WI38 (cell line): Measurements from ENCODE around the gene EMC1.

Source experiments
- H3K4me3 ChIP-seq: 2 replicates; pipeline ENCODE4 v1.5.1; 2011; ENCODE audit warnings: low read depth, mild to moderate bottlenecking, control low read depth, low read length
- TF ChIP-seq, protein P1 (sequence below): IDR thresholded peaks from 2 replicates; pipeline ENCODE4 v1.5.1; 2012; ENCODE audit warnings: low read depth, mild to moderate bottlenecking, control low read depth, low read length

The EMC1 gene

GRCh38 chr1:19199329-19199968, 51.9 kb downstream of the EMC1 start:
- TF ChIP-seq, protein P1, sequence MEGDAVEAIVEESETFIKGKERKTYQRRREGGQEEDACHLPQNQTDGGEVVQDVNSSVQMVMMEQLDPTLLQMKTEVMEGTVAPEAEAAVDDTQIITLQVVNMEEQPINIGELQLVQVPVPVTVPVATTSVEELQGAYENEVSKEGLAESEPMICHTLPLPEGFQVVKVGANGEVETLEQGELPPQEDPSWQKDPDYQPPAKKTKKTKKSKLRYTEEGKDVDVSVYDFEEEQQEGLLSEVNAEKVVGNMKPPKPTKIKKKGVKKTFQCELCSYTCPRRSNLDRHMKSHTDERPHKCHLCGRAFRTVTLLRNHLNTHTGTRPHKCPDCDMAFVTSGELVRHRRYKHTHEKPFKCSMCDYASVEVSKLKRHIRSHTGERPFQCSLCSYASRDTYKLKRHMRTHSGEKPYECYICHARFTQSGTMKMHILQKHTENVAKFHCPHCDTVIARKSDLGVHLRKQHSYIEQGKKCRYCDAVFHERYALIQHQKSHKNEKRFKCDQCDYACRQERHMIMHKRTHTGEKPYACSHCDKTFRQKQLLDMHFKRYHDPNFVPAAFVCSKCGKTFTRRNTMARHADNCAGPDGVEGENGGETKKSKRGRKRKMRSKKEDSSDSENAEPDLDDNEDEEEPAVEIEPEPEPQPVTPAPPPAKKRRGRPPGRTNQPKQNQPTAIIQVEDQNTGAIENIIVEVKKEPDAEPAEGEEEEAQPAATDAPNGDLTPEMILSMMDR, result no peak
- H3K4me3 ChIP-seq, result no peak overlapping the region

DNA sequence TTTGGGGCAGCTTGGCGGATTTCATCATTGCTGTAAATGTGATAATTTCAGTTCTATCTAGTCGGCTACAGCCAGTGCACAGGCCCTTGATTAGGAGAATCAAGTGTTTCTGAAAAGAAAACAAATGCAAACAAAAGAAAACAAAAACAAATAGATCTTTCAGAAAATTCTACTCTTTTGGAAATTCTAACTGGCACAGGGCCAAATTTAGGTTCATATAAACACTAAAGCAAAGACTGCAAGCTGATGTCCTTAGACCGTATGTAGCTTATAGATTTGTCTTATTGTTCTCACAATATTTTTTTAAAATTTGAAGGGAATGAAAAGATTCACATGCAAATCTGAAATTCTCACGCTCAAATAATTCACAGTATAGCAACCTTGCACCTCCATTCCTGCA, 52.5 kb downstream of the EMC1 start:
- TF ChIP-seq, protein P1, result no peak
- no peak overlapping the region for H3K4me3 ChIP-seq

- TF ChIP-seq, protein P1, result no peak
- no peak overlapping the region for H3K4me3 ChIP-seq
Measured at GRCh38 chr1:19197845-19198244, 53.5 kb downstream of the EMC1 start.

- no peak overlapping the region for H3K4me3 ChIP-seq
- TF ChIP-seq, protein P1, result no peak
Measured at GRCh38 chr1:19196331-19196730, 55.0 kb downstream of the EMC1 start.

- TF ChIP-seq, protein P1, result no peak
- H3K4me3 ChIP-seq, result no peak overlapping the region
Measured at GRCh38 chr1:19193004-19193403, 58.3 kb downstream of the EMC1 start.

GRCh38 chr1:19191811-19192210, 59.5 kb downstream of the EMC1 start:
- H3K4me3 ChIP-seq, result no peak overlapping the region
- TF ChIP-seq, protein P1, result no peak

- TF ChIP-seq, protein P1, result no peak
Measured at GRCh38 chr1:19190468-19190867, 60.9 kb downstream of the EMC1 start.

More at GRCh38 chr1:19190468-19190867, 60.9 kb downstream of the EMC1 start:
- no peak overlapping the region for H3K4me3 ChIP-seq
